Liver (tissue), 9 donors: ENCODE measurements around the gene NYAP1. TPM values are rescaled to one million over a fixed set of nuclear protein-coding genes. Genes with fewer than 3 reads are reported as not detected.

ENCODE experiments used
- DNase-seq: peaks from one replicate; pipeline ENCODE4 v3.0.0-alpha.2; 2017; ENCODE audit warnings: low spot score
- H3K27ac ChIP-seq, 2 donors: one replicate each; pipeline ENCODE4 v1.7.0; 2013; ENCODE audit warnings: inconsistent platforms in 2 of 2, low read length in 2 of 2, control low read depth in 1 of 2, low read depth in 1 of 2, mild to moderate bottlenecking in 1 of 2
- H3K27me3 ChIP-seq, 4 donors: one replicate each; pipeline versions ENCODE4 v1.6.1 to v1.7.0; 2013; ENCODE audit warnings: low read length in 3 of 4, inconsistent platforms in 1 of 4, mild to moderate bottlenecking in 1 of 4, moderate library complexity in 1 of 4; ENCODE audit not compliant: control insufficient read depth in 4 of 4, insufficient read depth in 4 of 4
- H3K36me3 ChIP-seq, 4 donors: one replicate each; pipeline versions ENCODE4 v1.6.1 to v1.7.0; 2013; ENCODE audit warnings: low read length in 3 of 4, mild to moderate bottlenecking in 3 of 4, low read depth in 1 of 4, moderate library complexity in 1 of 4; ENCODE audit not compliant: control insufficient read depth in 4 of 4, insufficient read depth in 3 of 4
- H3K4me1 ChIP-seq, 4 donors: one replicate each; pipeline versions ENCODE4 v1.6.1 to v1.7.0; 2013; ENCODE audit warnings: low read length in 3 of 4, mild to moderate bottlenecking in 3 of 4, moderate library complexity in 1 of 4; ENCODE audit not compliant: control insufficient read depth in 4 of 4, insufficient read depth in 4 of 4
- H3K4me3 ChIP-seq, 3 donors: one replicate each; pipeline versions ENCODE4 v1.6.1 to v1.7.0; 2013; ENCODE audit warnings: low read length in 3 of 3, control low read depth in 1 of 3, low read depth in 1 of 3, mild to moderate bottlenecking in 1 of 3
- H3K9ac ChIP-seq, 2 donors: one replicate each; pipeline ENCODE4 v1.7.0; 2013; ENCODE audit warnings: low read length in 2 of 2, mild to moderate bottlenecking in 2 of 2, moderate library complexity in 2 of 2, control low read depth in 1 of 2, low read depth in 1 of 2
- H3K9me3 ChIP-seq, 4 donors: one replicate each; pipeline versions ENCODE4 v1.6.1 to v1.7.0; 2013; ENCODE audit warnings: low read length in 3 of 4; ENCODE audit not compliant: control insufficient read depth in 4 of 4
- FOXA1 ChIP-seq: IDR thresholded peaks from 2 replicates; pipeline ENCODE4 v1.6.1; 2016; ENCODE audit warnings: antibody characterized with exemption
- FOXA2 ChIP-seq: IDR thresholded peaks from 2 replicates; pipeline ENCODE4 v1.6.1; 2016; ENCODE audit warnings: antibody characterized with exemption
- GABPA ChIP-seq, 2 donors: IDR thresholded peaks in 1 of 2; conservative IDR thresholded peaks in 1 of 2; 2 replicates each; pipeline ENCODE4 v1.6.1; 2016; ENCODE audit warnings: antibody characterized with exemption in 2 of 2, mild to moderate bottlenecking in 1 of 2, moderate library complexity in 1 of 2
- HNF4A ChIP-seq, 2 donors: conservative IDR thresholded peaks; 2 replicates each; pipeline ENCODE4 v1.6.1; 2016; ENCODE audit warnings: antibody characterized with exemption in 2 of 2, mild to moderate bottlenecking in 2 of 2
- HNF4G ChIP-seq: IDR thresholded peaks from 2 replicates; pipeline ENCODE4 v1.6.1; 2016; ENCODE audit warnings: antibody characterized with exemption
- NR2F2 ChIP-seq: IDR thresholded peaks from 2 replicates; pipeline ENCODE4 v1.6.1; 2016; ENCODE audit warnings: antibody characterized with exemption
- RAD21 ChIP-seq, 2 donors: IDR thresholded peaks; 2 replicates each; pipeline ENCODE4 v1.6.1; 2016; ENCODE audit warnings: antibody characterized with exemption in 2 of 2, mild to moderate bottlenecking in 2 of 2
- RXRA ChIP-seq, 2 donors: IDR thresholded peaks; 2 replicates each; pipeline ENCODE4 v1.6.1; 2017 to 2018; ENCODE audit warnings: antibody characterized with exemption in 2 of 2, mild to moderate bottlenecking in 1 of 2
- SP1 ChIP-seq: IDR thresholded peaks from 2 replicates; pipeline ENCODE4 v1.6.1; 2018; ENCODE audit warnings: antibody characterized with exemption, mild to moderate bottlenecking
- TAF1 ChIP-seq: conservative IDR thresholded peaks from 2 replicates; pipeline ENCODE4 v1.6.1; 2016; ENCODE audit warnings: antibody characterized with exemption, mild to moderate bottlenecking
- YY1 ChIP-seq: IDR thresholded peaks from 2 replicates; pipeline ENCODE4 v1.6.1; 2016; ENCODE audit warnings: antibody characterized with exemption, mild to moderate bottlenecking
- WGBS: extraction: QIAGEN DNeasy Blood & Tissue Kit; methylation state at CpG from one replicate; pipeline ENCODE4 v1.1.7; 2013; 5-methylcytosine and 5-hydroxymethylcytosine counted together
- polyA plus RNA-seq, 2 donors: library from polyadenylated mRNA; stranded (reverse) in 1 of 2; unstranded in 1 of 2; fragments of 200-250 nt in 1 of 2; fragments of >200 nt in 1 of 2; fragmentation: Nextera tagmentation in 1 of 2; extraction: Ambion mirVana in 1 of 2; gene quantifications; one replicate each; pipeline versions ENCODE4 v1.2.1 to v1.2.3, GENCODE V29; 2013 to 2015
- total RNA-seq, 2 donors: library from RNA; depleted of rRNA; stranded (reverse); fragments of >200 nt; gene quantifications; one replicate each; pipeline ENCODE4 v1.2.3, GENCODE V29; 2014
- TF ChIP-seq, protein P1 (sequence below): IDR thresholded peaks from 2 replicates; pipeline ENCODE4 v1.6.1; 2016; ENCODE audit warnings: antibody characterized with exemption
- TF ChIP-seq, protein P2 (sequence below): IDR thresholded peaks from 2 replicates; pipeline ENCODE4 v1.6.1; 2016; ENCODE audit warnings: antibody characterized with exemption, mild to moderate bottlenecking
- TF ChIP-seq, protein P3 (sequence below): IDR thresholded peaks from 2 replicates; pipeline ENCODE4 v1.6.1; 2016; ENCODE audit warnings: antibody characterized with exemption
- TF ChIP-seq, protein P4 (sequence below): IDR thresholded peaks from 2 replicates; pipeline ENCODE4 v1.6.1; 2016; ENCODE audit warnings: antibody characterized with exemption
- TF ChIP-seq, protein P5 (sequence below): fragments of 150-350 bp; IDR thresholded peaks from 2 replicates; pipeline ENCODE4 v1.5.1; 2017; ENCODE audit warnings: improper control_type of control experiment, low read depth, low read length; ENCODE audit not compliant: missing input control
- donor health status: healthy.
- donor health status: healthy.
- donor health status: healthy.
- donor health status: healthy.
- donor health status: healthy.

The NYAP1 gene
- total and polyA plus RNA-seq, 4 donors: 0.08 to 0.29 (median 0.09) TPM; not detected in 1

DNA sequence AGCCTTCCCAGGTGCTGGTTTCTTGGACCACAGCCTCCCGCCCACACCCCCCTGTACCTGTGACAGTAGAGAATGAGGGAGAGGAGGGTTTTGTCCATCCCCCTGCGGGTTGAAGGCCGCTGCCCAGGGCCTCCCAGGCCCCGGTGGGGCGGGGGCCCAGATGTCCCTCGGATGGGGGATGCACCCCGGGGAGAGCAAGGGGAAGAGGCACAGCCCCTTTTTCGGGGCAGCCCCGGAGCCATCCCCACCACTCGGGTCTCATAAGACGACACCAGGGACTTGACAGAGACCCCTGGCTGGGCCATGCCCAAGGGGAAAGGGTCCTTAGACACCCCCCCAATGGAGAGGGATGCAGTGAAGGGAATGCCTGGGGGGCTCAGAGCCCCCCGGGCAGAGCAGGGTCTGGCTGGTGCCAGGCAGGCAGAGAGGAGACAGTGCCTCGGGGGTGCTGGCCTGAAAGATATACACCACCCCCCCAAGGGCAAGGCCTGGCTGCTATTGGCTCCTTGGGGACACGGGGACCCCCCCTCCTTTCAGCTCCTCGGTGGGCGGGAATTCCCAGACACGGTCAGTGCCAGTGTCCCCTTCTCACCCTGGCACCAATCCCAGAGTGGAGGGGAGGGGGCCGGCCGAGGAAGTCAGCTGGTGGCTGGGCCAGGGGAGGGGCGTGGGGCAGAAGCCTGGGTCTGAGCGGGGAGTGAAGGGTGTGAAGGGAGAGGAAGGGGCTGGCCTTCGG lies 15.9 kb upstream of the NYAP1 start:
- Histone ChIP-seq H3K9ac (no peak overlapping the region), H3K9me3 (no peaks in the 10 kb centered on the region), H3K4me1 (peaks cover 5 to 15% (median 11%) of the 10 kb centered on the region in 4 donors), H3K27ac (no peak overlapping the region), H3K36me3 (peaks cover 0 to 3% (median 0%) of the 10 kb centered on the region in 4 donors), H3K27me3 (no peaks in the 10 kb centered on the region), H3K4me3 (no peak overlapping the region)
- 82% methylated on average over 22 of the region's 22 CpGs for WGBS
- no peak for DNase-seq
- TF ChIP-seq SP1: no peak
- no peak for TF ChIP-seq GABPA (IDR thresholded peaks at IDR 0.05 in 1 of 2, conservative IDR thresholded peaks at IDR 0.05 in 1 of 2)
- TF ChIP-seq, protein P1, sequence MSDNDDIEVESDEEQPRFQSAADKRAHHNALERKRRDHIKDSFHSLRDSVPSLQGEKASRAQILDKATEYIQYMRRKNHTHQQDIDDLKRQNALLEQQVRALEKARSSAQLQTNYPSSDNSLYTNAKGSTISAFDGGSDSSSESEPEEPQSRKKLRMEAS: no peak
- TF ChIP-seq TAF1: no peak
- no peak for TF ChIP-seq HNF4A (conservative IDR thresholded peaks at IDR 0.05)
- no peak for TF ChIP-seq YY1
- TF ChIP-seq, protein P2, sequence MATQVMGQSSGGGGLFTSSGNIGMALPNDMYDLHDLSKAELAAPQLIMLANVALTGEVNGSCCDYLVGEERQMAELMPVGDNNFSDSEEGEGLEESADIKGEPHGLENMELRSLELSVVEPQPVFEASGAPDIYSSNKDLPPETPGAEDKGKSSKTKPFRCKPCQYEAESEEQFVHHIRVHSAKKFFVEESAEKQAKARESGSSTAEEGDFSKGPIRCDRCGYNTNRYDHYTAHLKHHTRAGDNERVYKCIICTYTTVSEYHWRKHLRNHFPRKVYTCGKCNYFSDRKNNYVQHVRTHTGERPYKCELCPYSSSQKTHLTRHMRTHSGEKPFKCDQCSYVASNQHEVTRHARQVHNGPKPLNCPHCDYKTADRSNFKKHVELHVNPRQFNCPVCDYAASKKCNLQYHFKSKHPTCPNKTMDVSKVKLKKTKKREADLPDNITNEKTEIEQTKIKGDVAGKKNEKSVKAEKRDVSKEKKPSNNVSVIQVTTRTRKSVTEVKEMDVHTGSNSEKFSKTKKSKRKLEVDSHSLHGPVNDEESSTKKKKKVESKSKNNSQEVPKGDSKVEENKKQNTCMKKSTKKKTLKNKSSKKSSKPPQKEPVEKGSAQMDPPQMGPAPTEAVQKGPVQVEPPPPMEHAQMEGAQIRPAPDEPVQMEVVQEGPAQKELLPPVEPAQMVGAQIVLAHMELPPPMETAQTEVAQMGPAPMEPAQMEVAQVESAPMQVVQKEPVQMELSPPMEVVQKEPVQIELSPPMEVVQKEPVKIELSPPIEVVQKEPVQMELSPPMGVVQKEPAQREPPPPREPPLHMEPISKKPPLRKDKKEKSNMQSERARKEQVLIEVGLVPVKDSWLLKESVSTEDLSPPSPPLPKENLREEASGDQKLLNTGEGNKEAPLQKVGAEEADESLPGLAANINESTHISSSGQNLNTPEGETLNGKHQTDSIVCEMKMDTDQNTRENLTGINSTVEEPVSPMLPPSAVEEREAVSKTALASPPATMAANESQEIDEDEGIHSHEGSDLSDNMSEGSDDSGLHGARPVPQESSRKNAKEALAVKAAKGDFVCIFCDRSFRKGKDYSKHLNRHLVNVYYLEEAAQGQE: no peak
- TF ChIP-seq RXRA (IDR thresholded peaks at IDR 0.05): no peak
- TF ChIP-seq, protein P3, sequence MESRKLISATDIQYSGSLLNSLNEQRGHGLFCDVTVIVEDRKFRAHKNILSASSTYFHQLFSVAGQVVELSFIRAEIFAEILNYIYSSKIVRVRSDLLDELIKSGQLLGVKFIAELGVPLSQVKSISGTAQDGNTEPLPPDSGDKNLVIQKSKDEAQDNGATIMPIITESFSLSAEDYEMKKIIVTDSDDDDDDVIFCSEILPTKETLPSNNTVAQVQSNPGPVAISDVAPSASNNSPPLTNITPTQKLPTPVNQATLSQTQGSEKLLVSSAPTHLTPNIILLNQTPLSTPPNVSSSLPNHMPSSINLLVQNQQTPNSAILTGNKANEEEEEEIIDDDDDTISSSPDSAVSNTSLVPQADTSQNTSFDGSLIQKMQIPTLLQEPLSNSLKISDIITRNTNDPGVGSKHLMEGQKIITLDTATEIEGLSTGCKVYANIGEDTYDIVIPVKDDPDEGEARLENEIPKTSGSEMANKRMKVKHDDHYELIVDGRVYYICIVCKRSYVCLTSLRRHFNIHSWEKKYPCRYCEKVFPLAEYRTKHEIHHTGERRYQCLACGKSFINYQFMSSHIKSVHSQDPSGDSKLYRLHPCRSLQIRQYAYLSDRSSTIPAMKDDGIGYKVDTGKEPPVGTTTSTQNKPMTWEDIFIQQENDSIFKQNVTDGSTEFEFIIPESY: no peak
- TF ChIP-seq, protein P4, sequence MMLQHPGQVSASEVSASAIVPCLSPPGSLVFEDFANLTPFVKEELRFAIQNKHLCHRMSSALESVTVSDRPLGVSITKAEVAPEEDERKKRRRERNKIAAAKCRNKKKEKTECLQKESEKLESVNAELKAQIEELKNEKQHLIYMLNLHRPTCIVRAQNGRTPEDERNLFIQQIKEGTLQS: no peak
- TF ChIP-seq, protein P5, sequence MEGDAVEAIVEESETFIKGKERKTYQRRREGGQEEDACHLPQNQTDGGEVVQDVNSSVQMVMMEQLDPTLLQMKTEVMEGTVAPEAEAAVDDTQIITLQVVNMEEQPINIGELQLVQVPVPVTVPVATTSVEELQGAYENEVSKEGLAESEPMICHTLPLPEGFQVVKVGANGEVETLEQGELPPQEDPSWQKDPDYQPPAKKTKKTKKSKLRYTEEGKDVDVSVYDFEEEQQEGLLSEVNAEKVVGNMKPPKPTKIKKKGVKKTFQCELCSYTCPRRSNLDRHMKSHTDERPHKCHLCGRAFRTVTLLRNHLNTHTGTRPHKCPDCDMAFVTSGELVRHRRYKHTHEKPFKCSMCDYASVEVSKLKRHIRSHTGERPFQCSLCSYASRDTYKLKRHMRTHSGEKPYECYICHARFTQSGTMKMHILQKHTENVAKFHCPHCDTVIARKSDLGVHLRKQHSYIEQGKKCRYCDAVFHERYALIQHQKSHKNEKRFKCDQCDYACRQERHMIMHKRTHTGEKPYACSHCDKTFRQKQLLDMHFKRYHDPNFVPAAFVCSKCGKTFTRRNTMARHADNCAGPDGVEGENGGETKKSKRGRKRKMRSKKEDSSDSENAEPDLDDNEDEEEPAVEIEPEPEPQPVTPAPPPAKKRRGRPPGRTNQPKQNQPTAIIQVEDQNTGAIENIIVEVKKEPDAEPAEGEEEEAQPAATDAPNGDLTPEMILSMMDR: no peak
- no peak for TF ChIP-seq HNF4G
- no peak for TF ChIP-seq NR2F2
- TF ChIP-seq FOXA2: no peak
- no peak for TF ChIP-seq RAD21 (IDR thresholded peaks at IDR 0.05)
- TF ChIP-seq FOXA1: no peak
